ENCODE data around the gene MAD1L1.

The MAD1L1 gene

GRCh38 chr7:2214636-2215035, 18.1 kb downstream of the MAD1L1 start:
- DNase-seq: no peak
- Histone ChIP-seq H3K36me3 (peaks cover 71% of the 10 kb centered on the region), H3K4me3 (ENCODE audit: low read depth, low read length) (no peak overlapping the region), H3K27me3 (no peaks in the 10 kb centered on the region), H3K9me3 (no peaks in the 10 kb centered on the region), H3K4me1 (no peaks in the 10 kb centered on the region)
- no peak for TF ChIP-seq CTCF (IDR thresholded peaks at IDR 0.05; ENCODE audit: low read depth, low read length)

DNA sequence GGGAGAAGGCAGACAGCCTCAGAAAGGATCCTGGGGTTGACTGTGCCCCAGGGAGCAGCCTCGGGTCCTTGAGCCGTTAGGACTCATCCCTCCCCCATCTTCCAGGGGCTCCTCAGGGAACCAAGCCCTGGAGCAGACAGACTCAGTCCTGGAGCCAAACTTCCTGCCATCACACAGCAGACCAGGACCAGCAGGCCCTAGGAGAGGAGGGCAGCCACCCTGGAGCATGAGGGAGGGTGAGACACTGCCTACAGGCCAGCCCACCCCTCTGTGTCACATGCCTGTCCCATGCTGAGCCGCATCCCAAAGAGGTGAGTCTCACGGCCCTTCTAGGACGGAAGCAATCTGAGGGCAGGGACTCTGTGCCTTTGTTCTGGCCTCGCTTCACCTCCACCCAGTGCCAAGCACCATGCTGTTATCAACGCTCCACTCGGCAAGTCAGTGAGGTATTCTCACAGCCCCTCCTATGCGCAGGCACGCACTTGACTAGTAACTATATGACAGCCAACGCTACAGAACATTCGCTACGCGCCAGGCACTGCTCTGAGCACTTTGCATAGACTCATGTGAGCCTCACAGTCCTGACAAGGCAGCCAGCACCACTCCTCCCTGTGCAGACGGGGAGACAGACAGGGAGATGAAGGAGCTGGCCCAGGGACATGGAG, 19.1 kb downstream of the MAD1L1 start:
- H3K9me3 ChIP-seq: no peaks in the 10 kb centered on the region
- DNase-seq: no peak
- H3K27me3 ChIP-seq: no peaks in the 10 kb centered on the region
- TF ChIP-seq CTCF (IDR thresholded peaks at IDR 0.05; ENCODE audit: low read depth, low read length): no peak
- H3K4me3 ChIP-seq (ENCODE audit: low read depth, low read length): no peak overlapping the region
- H3K36me3 ChIP-seq: peaks cover 71% of the 10 kb centered on the region
- H3K4me1 ChIP-seq: no peaks in the 10 kb centered on the region

DNA sequence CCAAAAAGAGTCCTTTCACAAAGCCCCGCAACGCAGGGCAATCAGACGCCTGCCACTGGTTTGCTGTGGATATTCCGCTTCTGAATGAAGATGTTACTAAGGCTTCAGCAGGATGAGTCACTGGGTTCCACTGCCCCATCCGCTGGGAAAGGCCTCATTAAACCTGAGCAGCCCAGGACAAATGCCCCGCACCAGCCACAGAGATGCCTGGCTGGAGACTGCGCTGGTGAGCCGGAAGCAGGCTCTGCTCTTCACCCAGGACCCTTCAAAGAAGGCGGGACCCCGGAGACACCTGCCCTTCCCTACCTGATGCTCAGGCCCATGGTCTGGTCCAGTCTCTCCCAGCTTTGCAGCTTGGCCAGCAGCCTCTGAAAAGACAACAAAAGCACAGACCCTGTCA, 19.8 kb downstream of the MAD1L1 start:
- no peaks in the 10 kb centered on the region for H3K4me1 ChIP-seq
- peaks cover 70% of the 10 kb centered on the region for H3K36me3 ChIP-seq
- TF ChIP-seq CTCF (IDR thresholded peaks at IDR 0.05; ENCODE audit: low read depth, low read length): no peak
- no peaks in the 10 kb centered on the region for H3K9me3 ChIP-seq
- DNase-seq: no peak
- no peak overlapping the region for H3K4me3 ChIP-seq (ENCODE audit: low read depth, low read length)
- no peaks in the 10 kb centered on the region for H3K27me3 ChIP-seq

- Histone ChIP-seq H3K9me3 (no peaks in the 10 kb centered on the region), H3K36me3 (peaks cover 68% of the 10 kb centered on the region), H3K4me3 (ENCODE audit: low read depth, low read length) (no peak overlapping the region), H3K27me3 (no peaks in the 10 kb centered on the region), H3K4me1 (no peaks in the 10 kb centered on the region)
- DNase-seq: no peak
- TF ChIP-seq CTCF (IDR thresholded peaks at IDR 0.05; ENCODE audit: low read depth, low read length): no peak
Observed at GRCh38 chr7:2211926-2212325, 20.8 kb downstream of the MAD1L1 start.

DNA sequence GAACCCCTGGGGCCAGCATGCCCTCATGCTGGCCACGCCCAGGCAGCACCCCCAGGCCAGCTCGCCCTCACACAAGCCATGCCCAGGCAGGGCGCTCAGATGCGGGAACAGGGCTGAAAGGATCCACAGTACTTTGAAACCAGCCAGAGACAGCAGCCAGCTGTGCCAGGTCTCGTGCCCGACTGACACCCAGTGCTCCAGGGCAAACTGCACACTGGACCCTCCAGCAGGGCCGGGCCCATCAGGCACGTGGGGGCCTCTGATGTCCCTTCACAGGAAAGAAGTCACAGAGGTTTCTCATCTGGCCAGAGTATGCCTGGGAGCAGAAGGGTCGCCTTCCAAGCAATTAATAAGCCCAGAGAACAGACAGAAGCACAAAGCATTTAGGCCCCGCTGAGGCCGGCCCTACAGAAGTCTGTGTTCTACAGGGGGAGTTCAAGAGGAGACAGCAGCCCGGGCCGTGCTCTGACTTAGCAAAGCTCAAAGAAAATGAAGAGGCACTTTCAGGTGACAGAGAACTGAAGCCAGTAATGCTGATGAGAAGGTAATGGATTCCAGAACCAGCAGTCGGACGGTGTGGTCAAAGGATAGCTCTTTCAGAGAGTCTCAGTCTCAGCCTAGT, 21.4 kb downstream of the MAD1L1 start:
- no peak for DNase-seq
- TF ChIP-seq CTCF (IDR thresholded peaks at IDR 0.05; ENCODE audit: low read depth, low read length): no peak
- peaks cover 65% of the 10 kb centered on the region for H3K36me3 ChIP-seq
- H3K27me3 ChIP-seq: no peaks in the 10 kb centered on the region
- no peaks in the 10 kb centered on the region for H3K4me1 ChIP-seq
- no peak overlapping the region for H3K4me3 ChIP-seq (ENCODE audit: low read depth, low read length)
- H3K9me3 ChIP-seq: no peaks in the 10 kb centered on the region

DNA sequence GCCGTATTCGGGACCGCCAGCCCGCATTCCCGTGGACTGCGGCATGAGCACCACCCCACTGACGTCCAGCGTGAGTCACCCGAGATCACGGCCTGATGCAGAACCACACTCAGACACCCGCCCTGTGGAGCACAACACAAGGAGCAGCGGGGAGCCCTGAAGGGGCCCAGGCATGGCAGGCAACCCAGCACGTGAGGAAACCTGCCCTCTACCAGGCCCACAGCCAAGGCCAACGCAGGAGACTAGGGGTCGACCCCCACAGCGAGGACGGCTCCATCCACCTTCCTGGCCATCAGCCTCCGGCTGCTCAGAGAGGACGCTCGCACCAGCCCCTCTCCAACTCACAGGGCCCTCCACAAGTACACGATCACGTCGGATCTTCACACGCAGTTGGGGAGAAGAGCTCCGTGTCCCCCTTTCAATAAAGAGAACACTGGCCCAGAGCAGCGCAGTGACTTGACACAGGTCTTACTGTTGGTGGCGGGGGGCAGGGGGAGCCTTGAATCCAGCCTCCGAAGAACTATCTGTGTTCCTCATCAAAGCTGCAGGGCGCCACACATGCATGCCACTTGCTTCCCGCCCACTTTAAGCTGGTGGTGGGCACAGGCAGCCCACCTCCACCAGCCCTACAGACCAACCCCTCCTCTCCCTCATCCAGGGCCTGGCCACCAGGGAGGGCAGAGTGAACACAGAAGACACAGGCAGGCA, 22.0 kb downstream of the MAD1L1 start:
- Histone ChIP-seq H3K9me3 (no peaks in the 10 kb centered on the region), H3K4me1 (no peaks in the 10 kb centered on the region), H3K4me3 (ENCODE audit: low read depth, low read length) (no peak overlapping the region), H3K36me3 (peaks cover 61% of the 10 kb centered on the region), H3K27me3 (no peaks in the 10 kb centered on the region)
- TF ChIP-seq CTCF (IDR thresholded peaks at IDR 0.05; ENCODE audit: low read depth, low read length): no peak
- DNase-seq: no peak

All from BE2C (cell line).